Skeletal muscle satellite cell (primary cell): ENCODE data around the gene CHCHD6.

Experiments
- H3K27me3 ChIP-seq: 2 replicates; pipeline ENCODE4 v1.7.0; 2013; ENCODE audit warnings: low read length; ENCODE audit not compliant: control insufficient read depth, insufficient read depth
- H3K36me3 ChIP-seq: 2 replicates; pipeline ENCODE4 v1.7.0; 2013; ENCODE audit warnings: mild to moderate bottlenecking, control low read depth, low read length; ENCODE audit not compliant: insufficient read depth
- H3K4me1 ChIP-seq: 2 replicates; pipeline ENCODE4 v1.7.0; 2013; ENCODE audit warnings: low read length; ENCODE audit not compliant: control insufficient read depth, insufficient read depth
- H3K4me2 ChIP-seq: 2 replicates; pipeline ENCODE4 v1.7.0; 2013; ENCODE audit warnings: mild to moderate bottlenecking, low read length
- H3K4me3 ChIP-seq: 2 replicates; pipeline ENCODE4 v1.7.0; 2013; ENCODE audit warnings: low read length
- H3K9ac ChIP-seq: 2 replicates; pipeline ENCODE4 v1.7.0; 2013; ENCODE audit warnings: mild to moderate bottlenecking, low read depth, low read length, moderate library complexity
- H3K9me3 ChIP-seq: replicated peaks from 2 replicates; pipeline ENCODE4 v1.7.0; 2013; ENCODE audit warnings: mild to moderate bottlenecking, control low read depth, low read length

The CHCHD6 gene

GRCh38 chr3:126883241-126883640, 179.2 kb downstream of the CHCHD6 start:
- Histone ChIP-seq H3K4me2 (no peak overlapping the region), H3K27me3 (no peaks in the 10 kb centered on the region), H3K4me1 (peaks cover 4% of the 10 kb centered on the region), H3K36me3 (no peaks in the 10 kb centered on the region), H3K9ac (no peak overlapping the region), H3K9me3 (no peaks in the 10 kb centered on the region), H3K4me3 (no peak overlapping the region)

- no peaks in the 10 kb centered on the region for H3K9me3 ChIP-seq
- no peaks in the 10 kb centered on the region for H3K36me3 ChIP-seq
- peaks cover 4% of the 10 kb centered on the region for H3K4me1 ChIP-seq
- no peak overlapping the region for H3K4me3 ChIP-seq
- no peaks in the 10 kb centered on the region for H3K27me3 ChIP-seq
- no peak overlapping the region for H3K4me2 ChIP-seq
- H3K9ac ChIP-seq = no peak overlapping the region
Observed at GRCh38 chr3:126885425-126885824, 181.4 kb downstream of the CHCHD6 start.

- Histone ChIP-seq H3K4me2 (no peak overlapping the region), H3K36me3 (no peaks in the 10 kb centered on the region), H3K9ac (no peak overlapping the region), H3K4me3 (no peak overlapping the region), H3K4me1 (peaks cover 4% of the 10 kb centered on the region), H3K27me3 (no peaks in the 10 kb centered on the region), H3K9me3 (no peaks in the 10 kb centered on the region)
Observed at GRCh38 chr3:126886217-126886616, 182.2 kb downstream of the CHCHD6 start.

GRCh38 chr3:126887686-126888085, 183.6 kb downstream of the CHCHD6 start:
- Histone ChIP-seq H3K9ac (no peak overlapping the region), H3K9me3 (no peaks in the 10 kb centered on the region), H3K36me3 (no peaks in the 10 kb centered on the region), H3K27me3 (no peaks in the 10 kb centered on the region), H3K4me1 (peaks cover 4% of the 10 kb centered on the region), H3K4me2 (no peak overlapping the region), H3K4me3 (no peak overlapping the region)

GRCh38 chr3:126888186-126888760, 184.2 kb downstream of the CHCHD6 start:
- H3K27me3 ChIP-seq = no peaks in the 10 kb centered on the region
- peaks cover 4% of the 10 kb centered on the region for H3K4me1 ChIP-seq
- no peak overlapping the region for H3K4me2 ChIP-seq
- no peaks in the 10 kb centered on the region for H3K9me3 ChIP-seq
- H3K9ac ChIP-seq = no peak overlapping the region
- no peaks in the 10 kb centered on the region for H3K36me3 ChIP-seq
- no peak overlapping the region for H3K4me3 ChIP-seq

GRCh38 chr3:126889276-126890201, 185.5 kb downstream of the CHCHD6 start:
- Histone ChIP-seq H3K4me2 (no peak overlapping the region), H3K4me1 (peaks cover 4% of the 10 kb centered on the region), H3K4me3 (no peak overlapping the region), H3K9me3 (no peaks in the 10 kb centered on the region), H3K27me3 (no peaks in the 10 kb centered on the region), H3K36me3 (no peaks in the 10 kb centered on the region), H3K9ac (no peak overlapping the region)

GRCh38 chr3:126891141-126891540, 187.1 kb downstream of the CHCHD6 start:
- no peak overlapping the region for H3K4me3 ChIP-seq
- H3K27me3 ChIP-seq = no peaks in the 10 kb centered on the region
- no peaks in the 10 kb centered on the region for H3K36me3 ChIP-seq
- H3K9me3 ChIP-seq = no peaks in the 10 kb centered on the region
- H3K9ac ChIP-seq = no peak overlapping the region
- no peak overlapping the region for H3K4me2 ChIP-seq
- H3K4me1 ChIP-seq = peaks cover 9% of the 10 kb centered on the region

GRCh38 chr3:126891791-126892190, 187.8 kb downstream of the CHCHD6 start:
- Histone ChIP-seq H3K4me3 (no peak overlapping the region), H3K9ac (no peak overlapping the region), H3K4me1 (peaks cover 8% of the 10 kb centered on the region), H3K27me3 (no peaks in the 10 kb centered on the region), H3K36me3 (no peaks in the 10 kb centered on the region), H3K9me3 (no peaks in the 10 kb centered on the region), H3K4me2 (no peak overlapping the region)

GRCh38 chr3:126893651-126894050, 189.6 kb downstream of the CHCHD6 start:
- Histone ChIP-seq H3K27me3 (no peaks in the 10 kb centered on the region), H3K4me3 (no peak overlapping the region), H3K36me3 (no peaks in the 10 kb centered on the region), H3K4me1 (peaks cover 8% of the 10 kb centered on the region), H3K9ac (no peak overlapping the region), H3K9me3 (no peaks in the 10 kb centered on the region), H3K4me2 (no peak overlapping the region)

- Histone ChIP-seq H3K27me3 (no peaks in the 10 kb centered on the region), H3K4me2 (no peak overlapping the region), H3K9ac (no peak overlapping the region), H3K4me1 (peaks cover 8% of the 10 kb centered on the region), H3K9me3 (no peaks in the 10 kb centered on the region), H3K36me3 (no peaks in the 10 kb centered on the region), H3K4me3 (no peak overlapping the region)
Observed at GRCh38 chr3:126894475-126894874, 190.4 kb downstream of the CHCHD6 start.

- H3K4me2 ChIP-seq = no peak overlapping the region
- no peaks in the 10 kb centered on the region for H3K36me3 ChIP-seq
- no peaks in the 10 kb centered on the region for H3K27me3 ChIP-seq
- no peak overlapping the region for H3K9ac ChIP-seq
- H3K9me3 ChIP-seq = no peaks in the 10 kb centered on the region
- peaks cover 8% of the 10 kb centered on the region for H3K4me1 ChIP-seq
- no peak overlapping the region for H3K4me3 ChIP-seq
Observed at GRCh38 chr3:126895178-126896066, 191.4 kb downstream of the CHCHD6 start.
